ENCODE results near the gene DIRAS1.
A peak's percentile ranks its signal among the peaks of the same experiment; 100 is the strongest.
"Not testable (repeated sequence)": the region's sequence is repeated elsewhere in the genome, so short reads cannot be mapped to it uniquely, and the experiment has no call there.

DIRAS1 gene

DNA sequence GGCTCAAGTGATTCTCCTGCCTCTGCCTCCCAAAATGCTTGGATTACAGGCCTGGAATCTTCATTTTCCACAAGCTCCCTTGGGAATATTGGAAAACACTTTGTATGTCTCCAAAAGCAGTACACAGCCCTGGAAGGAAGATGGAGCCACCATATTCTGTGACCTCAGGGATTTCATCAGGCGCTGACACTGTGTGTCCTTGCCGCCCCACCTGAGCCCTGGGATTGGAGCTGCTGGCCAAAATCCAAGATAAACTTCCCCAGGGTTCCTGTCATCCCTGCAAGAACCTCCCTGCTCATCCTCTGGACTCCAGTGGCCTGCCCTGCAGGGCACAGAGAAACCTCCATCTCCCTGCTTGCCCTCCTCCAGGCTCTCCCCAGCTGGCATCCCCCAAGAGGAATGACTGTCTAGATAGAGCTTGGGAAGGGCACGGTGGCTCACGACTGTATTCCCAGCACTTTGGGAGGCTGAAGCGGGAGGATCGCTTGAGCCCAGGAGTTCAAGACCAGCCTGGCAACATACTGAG lies 17.4 kb downstream of the DIRAS1 start:
- DNase-seq = no peak

DNA sequence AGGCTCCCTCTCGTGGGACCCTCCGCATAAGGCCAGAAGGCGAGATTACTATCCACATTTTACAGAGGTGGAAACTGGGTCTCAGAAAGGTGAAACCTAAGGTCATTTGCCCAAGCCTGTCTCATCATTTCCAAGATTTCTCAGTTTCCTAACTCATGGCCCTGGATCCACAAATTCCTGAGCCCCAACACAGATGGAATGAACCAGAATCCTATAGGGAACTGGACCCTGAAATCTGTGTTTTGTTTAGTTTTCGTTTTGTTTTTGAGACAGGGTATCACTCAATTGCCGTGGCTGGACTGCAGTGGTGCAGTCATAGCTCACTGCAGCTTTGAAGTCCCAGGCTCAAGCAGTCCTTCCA lies 18.1 kb downstream of the DIRAS1 start:
- DNase-seq = no peak

DNA sequence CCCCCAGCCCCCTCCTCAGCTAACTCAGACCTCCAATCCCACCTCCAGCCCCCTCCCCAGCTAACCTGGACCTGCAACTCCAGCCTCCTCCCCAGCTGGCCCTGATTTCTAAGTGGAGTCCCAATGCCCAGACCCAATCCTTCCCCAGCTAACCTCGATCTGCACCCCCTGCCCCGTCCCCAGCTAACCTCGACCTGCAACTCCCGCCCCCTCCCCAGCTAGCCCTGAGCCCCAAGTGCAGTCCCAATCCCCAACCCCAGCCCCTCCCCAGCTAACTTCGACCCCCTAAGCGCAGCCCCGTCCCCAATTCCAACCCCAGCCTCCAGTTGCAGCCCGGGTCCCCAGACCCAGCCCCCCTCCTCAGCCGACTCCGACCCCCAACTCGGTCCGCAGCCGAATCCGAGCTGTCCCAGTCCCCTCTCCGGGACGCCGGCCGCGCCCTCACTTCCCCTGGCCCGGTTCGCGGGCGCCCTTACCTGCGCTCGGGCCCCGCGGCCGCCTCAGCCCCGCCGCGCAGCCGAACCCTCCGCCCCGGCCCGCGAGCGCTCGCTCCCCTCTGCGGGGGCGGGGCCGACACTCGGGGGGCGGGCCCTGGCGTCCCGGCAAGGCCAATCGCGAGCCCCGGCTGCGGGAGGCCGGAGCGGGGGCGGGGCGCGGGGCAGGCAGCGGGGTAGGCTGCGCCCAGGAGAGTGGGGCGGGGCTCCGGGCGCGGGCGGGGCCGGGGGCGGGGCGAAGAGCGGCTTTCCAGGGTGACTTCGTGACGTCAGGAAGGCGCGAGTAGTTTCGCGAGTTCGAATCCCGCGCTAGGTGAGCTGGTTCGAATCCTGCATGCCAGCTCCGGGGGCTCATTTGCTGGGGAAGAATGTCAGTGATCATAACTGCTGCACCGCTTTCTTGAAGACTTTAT lies 18.7 kb downstream of the DIRAS1 start, which contains the start of gene GNG7:
GNG7 (minus strand) TSS at position 525 of the 907 bp plus-strand sequence. CDS start 182,006 bp downstream, outside the sequence.
- DNase-seq = peak; percentile 88

DNA sequence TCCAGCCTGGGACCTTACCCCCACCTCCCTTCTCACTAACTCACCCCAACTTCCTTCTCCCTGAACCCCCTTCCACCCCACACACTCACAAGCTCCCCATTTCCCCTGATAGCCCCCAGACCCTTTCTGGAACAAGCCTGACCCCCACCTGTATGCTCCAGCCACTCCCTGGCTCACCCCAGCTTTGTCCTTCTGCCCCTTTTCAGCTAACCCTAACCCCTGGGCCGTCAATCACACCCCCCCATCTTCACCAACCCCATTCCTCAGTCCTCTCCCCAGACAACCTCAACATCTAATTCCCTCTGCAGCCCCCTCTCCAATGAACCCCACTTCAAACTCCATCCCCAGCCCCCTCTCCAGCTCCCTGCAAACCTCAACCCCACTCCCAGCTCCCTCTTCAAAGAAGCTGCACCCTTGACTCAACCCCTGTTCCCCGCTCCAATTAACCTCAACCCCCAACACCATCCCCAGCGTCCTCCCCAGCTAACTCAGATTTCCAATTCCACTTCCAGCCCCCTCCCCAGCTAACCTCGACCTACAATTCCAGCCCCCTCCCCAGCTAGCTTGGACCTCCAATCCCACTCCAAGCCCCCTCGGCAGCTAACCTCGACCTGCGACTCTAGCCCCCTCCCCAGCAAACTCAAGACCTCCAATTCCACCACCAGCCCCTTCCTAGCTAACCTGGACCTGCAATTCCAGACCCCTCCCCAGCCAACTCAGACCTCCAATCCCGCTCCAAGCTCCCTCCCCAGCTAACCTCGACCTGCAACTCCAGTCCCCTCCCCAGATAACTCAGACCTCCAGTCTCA lies 19.6 kb downstream of the DIRAS1 start:
- no peak for DNase-seq

DNA sequence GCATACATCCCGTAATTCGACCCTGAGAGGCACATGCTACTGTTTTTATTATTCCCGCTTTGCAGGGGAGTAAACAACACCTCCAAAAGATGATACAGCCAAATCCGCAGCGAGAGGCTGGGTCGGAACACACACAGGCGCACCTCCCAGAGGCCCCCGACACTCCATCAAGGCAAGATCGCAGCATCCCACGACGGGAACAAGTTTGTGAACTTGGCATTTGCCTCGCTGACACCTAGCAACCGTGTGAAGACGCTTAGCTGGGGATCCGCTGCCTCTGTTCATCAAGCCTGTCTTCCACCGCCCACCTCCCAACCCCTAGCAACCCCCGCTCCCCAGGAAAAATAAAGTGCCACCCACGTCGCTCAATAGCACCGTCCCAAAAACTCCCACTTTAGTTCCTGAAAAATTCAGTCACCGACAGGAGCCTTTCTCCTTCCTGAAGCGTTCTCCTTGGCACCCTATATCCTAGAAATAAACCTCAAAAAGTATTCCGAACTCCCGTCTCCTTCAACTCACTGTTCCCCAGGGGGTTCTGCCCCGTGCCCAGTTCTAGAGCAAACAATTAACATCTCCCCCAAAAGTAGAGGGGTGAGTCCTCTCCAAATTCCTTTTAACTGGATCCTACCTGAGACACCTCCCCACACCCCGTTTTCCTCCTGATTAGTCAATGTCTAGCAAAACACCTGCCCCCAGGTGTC lies 20.4 kb downstream of the DIRAS1 start:
- DNase-seq = no peak

DNA sequence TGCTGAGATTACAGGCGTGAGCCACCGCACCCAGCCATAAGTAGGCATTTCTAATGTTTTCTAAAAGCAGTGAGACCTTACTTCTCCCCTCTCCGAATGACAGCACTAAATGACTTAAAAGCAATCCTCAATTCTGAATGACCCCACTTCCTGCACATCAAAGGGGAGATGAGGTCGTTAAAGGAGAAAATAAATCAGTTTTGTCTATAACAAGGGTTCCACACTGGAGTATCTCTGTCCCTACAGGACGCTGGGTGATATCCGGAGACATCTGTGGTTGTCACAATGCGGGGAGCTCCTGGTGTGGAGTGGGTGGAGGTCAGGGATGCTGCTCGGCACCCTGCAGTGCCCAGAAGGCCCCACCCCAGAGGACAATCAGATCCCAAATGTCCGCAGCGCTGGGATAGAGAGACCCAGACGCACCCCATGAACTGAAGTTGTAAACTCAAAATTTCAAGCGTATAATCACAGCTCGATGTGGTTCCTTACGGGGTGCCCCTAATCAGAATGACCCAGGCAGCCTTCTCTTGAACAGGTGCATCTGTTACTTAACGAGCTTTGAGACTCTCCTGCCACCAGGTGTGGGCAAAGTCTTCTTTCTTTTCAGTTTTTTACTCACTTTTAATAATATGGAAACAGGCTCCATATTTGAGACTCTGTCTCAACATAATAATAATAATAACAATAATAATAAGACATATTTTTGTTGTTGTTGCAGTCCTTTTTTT lies 21.6 kb downstream of the DIRAS1 start:
- DNase-seq = no peak

- no peak for DNase-seq
These were observed 27.0 kb downstream of the DIRAS1 start for GRCh38 chr19:2694196-2694595.

DNA sequence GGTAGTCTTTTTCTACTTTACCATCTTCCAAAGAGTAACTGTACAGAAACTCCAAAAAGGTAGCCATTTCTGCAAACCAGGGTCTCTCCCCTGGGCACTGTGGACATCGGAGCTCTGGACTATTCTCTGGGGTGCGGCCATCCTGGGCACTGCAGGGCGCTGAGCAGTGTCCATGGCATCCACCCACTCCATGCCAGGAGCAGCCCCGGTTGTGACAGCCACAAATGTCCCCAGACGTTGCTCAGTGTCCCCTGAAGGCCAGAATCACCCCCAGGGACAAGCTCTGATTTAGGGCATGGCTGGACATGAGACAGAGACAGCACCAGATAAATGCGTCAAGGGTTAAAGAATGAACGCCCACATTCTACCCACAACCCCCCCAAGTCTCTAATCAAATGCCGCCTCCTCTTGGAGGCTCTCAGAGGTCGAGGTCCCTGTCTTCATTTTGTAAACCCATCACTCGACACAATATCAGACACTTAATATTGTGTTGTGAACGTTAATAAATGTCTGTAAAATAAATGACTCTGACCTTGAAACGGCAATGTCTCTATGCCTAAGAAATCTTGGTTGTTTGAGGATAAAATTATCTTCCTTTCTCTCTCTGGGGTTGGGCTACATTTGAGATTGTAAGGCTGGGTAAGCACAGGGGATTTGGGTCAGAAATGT lies 27.5 kb downstream of the DIRAS1 start:
- DNase-seq = no peak

DNA sequence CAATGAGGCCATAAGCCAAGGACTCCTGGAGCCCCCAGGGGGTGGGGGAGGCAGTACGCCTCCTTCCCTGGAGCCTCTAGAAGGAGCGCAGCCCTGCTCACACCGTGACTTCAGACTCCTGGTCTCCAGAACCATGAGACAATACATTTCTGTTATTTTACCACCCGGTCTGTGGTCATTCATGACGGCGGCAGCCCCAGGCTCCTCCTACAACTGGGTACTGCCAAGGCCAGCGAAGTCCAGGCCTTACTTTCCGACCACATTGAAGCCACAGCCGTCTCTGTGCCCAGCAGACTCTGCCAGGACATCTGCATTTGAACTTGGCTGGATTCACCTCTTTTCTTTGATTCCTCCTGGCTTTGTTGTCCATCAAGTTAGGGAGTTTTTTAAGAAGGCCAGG lies 29.2 kb downstream of the DIRAS1 start:
- no peak for DNase-seq

DNA sequence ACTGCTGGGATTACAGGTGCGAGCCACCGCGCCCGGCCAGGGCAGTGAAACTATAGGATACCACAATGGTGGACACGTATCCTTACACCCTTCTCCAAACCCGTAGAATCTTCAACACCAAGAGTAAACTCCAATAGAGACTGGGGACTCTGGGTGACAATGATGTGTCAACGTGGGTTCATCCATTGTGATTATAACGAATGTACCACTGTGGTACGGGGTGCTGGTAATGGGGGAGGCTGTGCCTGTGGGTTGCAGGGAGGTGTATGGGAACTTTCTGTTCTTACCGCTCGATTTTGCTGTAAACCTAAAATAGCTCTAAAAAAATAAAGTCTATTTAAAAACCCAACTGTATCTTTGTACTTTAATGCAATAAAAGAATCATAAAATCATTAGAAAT lies 30.3 kb downstream of the DIRAS1 start:
- DNase-seq = no peak

DNA sequence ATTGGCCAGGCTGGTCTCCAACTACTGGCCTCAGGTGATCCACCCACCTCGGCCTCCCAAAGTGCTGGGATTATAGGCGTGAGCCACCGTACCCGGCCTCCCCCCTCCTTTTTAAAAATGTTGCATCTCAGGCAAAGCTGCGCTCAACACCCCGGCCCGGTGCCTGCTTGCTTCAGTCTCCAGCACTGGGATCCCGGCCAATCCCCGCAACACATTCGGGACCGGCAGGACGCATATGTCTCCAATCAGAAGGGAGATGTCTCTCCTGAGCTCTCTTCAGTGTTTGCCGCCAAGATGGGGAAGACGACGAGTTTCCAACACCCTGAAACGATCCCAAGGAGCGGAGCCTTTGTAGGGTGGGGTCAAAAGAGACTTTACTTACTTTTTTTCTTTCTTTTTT lies 34.8 kb downstream of the DIRAS1 start:
- DNase-seq = no peak

DNA sequence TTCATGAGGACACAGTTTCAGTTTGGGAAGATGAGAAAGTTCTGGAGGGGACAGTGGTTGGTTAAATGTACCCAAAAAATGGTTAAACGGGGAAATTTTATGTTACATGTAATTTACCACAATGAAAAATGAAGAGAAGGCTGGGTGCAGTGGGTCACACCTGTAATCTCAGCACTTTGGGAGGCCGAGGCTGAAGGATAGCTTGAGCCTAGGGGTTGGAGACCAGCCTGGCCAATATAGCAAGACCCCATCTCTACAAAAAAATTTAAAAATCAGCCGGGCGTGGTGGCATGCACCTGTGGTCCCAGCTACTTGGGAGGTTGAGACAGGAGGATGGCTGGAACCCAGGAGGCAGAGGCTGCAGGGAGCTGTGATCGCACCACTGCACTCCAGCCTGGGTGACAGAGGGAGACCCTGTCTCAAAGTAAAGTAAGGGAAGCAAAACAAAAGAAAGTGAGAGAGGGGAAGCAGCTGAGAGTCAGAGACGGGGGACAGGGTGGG lies 35.9 kb downstream of the DIRAS1 start:
- DNase-seq = no peak

GRCh38 chr19:2683430-2684003 lies 37.7 kb downstream of the DIRAS1 start:
- DNase-seq = no peak

GRCh38 chr19:2680808-2681207 lies 40.4 kb downstream of the DIRAS1 start:
- no peak for DNase-seq

DNA sequence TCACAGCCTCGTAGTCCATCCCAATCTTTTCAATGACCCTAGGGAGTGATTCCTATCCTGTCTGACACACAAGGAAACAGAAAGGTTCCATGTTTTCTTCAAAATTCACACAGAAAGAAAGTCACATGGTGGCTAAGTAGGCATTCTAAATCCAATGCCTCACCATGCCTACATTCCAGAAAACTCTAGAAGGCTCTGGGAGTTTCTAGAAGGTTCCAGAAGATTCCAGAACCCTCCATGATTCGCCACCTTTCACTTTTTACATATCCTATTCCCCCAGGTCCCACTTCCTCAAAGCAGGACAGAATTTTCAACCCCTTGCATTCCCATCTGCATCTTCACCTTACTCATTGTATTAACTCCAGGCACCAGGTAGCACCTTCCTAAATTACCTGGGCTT lies 41.7 kb downstream of the DIRAS1 start:
- DNase-seq = no peak

DNA sequence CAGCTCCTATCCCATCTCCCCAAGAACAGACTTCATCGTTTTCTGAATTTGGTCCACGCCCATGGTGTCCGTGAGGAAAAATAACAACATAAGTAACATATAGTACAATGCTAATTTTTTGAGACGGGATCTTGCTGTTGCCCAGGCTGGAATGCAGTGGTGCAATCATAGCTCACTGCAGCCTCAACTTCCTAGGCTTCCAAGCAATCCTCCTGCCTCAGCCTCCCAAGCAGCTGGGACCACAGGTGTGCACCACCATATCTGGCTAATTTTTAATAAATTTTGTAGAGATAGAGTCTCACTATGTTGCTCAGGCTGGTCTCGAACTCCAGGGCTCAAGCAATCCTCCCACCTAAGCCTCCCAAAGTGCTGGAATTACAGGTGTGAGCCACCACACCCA lies 42.2 kb downstream of the DIRAS1 start:
- DNase-seq = not testable (repeated sequence)

DNA sequence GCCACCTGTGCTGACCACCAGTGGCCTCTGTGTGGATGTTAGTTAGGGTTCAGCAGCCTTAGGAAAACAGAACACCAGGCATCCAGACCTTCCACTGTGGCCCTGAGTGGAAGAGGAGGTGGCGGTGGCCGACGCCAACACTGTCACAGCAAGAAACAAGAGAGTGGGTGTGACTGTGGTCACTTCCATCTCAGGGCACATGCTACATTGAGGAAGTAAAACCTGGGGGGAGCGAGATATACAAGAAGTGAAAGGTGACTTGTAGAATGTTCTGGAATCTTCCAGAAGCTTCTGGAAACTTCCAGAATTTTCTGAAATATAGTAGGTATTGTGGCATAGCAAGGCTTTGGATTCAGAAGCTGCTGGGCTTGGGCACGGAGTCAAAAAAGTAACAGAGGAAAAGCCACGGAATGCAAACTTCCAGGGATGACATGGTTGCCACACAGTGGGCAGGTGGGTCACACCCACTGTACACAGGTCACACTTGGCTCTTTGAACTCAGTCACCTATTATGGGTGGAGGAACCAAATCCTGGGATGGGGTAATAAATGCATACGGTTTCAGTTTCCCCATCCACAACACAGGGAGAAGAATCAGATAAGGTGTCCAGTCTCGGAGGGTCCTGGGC lies 43.0 kb downstream of the DIRAS1 start:
- no peak for DNase-seq

GRCh38 chr19:2676823-2677222 lies 44.3 kb downstream of the DIRAS1 start:
- no peak for DNase-seq

DNA sequence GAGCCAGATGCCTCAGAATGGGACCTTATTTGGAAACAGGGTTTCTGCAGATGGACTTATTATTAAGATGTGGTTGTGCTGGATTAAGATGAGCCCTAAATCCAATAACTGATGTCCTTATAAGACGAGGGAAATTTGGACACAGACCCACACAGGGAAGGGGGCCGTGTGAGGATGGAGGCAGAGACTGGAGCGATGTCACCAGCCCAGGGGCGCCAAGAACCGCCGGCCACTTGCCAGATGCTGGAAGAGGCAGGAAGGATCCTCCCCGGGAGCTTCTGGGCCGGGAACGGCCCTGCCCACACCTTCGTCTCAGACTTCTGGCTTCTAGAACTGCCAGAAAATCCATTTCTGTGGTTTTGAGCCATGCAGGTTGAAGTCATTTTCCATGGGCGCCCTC lies 45.3 kb downstream of the DIRAS1 start:
- no peak for DNase-seq

DNA sequence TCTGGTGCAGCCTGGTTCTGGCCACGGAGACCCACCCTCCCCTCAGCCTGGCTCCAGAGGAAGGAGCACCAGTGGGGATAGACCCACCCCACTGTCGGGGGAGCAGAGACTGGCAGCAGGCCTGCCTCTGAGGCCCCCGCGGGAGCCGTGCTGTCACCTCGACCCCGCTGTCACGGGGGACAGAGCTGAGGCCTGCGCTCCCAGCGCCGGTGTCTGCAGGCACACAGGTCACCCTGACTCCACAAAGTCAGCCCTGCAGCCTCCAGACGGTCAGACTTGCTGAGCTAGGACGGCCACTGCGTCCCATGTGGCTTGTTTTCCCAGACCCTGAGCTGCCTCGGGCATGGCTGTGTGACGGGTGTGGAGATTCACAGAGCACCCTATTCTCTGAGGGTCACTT lies 51.0 kb downstream of the DIRAS1 start:
- DNase-seq = no peak
